ENCODE results near the gene GRID2.

- no peak for TF ChIP-seq EZH2 (IDR thresholded peaks at IDR 0.05; ENCODE audit: low read length)
- no peak for TF ChIP-seq CTCF (optimal IDR thresholded peaks at IDR 0.05 in 1 of 3, IDR thresholded peaks at IDR 0.05 in 1 of 3, conservative IDR thresholded peaks at IDR 0.05 in 1 of 3; ENCODE audit: extremely low read depth in 1 of 3, insufficient read depth in 2 of 3, low read length in 3 of 3)
These were observed 38.0 kb upstream of the GRID2 start for GRCh38 chr4:92265798-92266197.
